Measurements from ENCODE around the gene ZNF43.
A peak's percentile ranks its signal among the peaks of the same experiment; 100 is the strongest.
"Not testable (repeated sequence)": the region's sequence is repeated elsewhere in the genome, so short reads cannot be mapped to it uniquely, and the experiment has no call there.

Gene ZNF43

GRCh38 chr19:21835810-21836444 lies at the start of gene ZNF43:
TSS of gene ZNF43 (minus strand) at chr19:21836182. CDS start at chr19:21836038, 144 bp downstream.
- DNase-seq (ENCODE audit: low read depth): peak; percentile 73

DNA sequence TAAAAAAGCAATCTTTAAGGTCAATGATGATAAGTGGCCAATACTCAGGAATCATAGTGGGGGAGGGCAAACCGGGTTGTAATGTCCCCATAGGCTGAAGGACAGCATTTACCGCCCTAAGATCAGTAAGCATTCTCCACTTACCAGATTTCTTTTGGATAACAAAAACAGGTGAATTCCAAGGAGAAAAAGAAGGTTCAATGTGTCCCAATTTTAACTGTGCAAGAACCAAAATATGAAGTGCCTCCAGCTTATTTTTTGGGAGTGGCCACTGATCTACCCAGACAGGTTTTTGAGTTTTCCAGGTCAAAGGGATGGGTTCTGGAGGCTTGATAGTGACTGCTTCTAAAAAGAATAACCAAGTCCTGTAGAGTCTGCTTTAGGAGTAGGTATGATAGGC lies 49.5 kb upstream of the ZNF43 start:
- not testable (repeated sequence) for DNase-seq (ENCODE audit: low read depth)

GRCh38 chr19:21884786-21885185 lies 48.8 kb upstream of the ZNF43 start:
- not testable (repeated sequence) for DNase-seq (ENCODE audit: low read depth)

DNA sequence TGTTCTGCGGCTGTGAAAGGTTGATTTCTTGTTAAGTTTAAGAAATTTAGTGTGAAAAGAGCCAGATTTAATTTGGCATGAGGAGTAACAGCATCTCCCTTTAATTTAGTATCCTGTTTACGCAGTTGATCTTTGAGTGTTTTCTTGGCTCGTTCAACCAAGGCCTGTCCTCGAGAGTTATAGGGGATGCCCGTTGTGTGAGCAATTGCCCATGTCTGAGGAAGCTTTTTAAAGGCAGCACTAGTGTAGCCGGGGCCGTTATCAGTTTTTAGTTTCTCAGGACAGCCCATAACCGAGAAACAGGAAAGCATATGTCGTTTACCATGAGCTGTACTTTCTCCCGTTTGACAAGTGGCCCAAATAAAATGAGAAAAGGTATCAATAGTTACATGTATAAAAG lies 47.5 kb upstream of the ZNF43 start:
- DNase-seq (ENCODE audit: low read depth): no peak

GRCh38 chr19:21880761-21881160 lies 44.8 kb upstream of the ZNF43 start:
- not testable (repeated sequence) for DNase-seq (ENCODE audit: low read depth)

DNA sequence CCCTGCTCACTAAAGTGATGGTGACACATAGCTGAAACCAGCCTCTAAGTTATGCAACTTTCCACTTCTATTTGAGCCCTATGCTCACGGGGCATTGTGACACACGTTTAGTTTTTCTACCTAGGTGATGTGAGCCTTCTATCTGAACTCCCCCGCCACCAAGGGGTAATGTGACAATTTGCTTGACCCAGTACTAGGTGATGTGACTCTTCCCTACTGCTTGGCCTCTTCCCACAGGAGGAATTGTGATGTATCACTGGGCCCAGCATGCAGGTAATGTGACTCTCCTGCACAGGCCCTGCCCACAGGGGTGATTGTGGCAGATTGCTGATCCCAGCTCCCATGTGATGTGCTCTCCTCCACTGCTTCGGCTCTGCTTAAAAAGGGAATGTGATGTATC lies 42.7 kb upstream of the ZNF43 start:
- no peak for DNase-seq (ENCODE audit: low read depth)

GRCh38 chr19:21877976-21878375 lies 42.0 kb upstream of the ZNF43 start:
- no peak for DNase-seq (ENCODE audit: low read depth)

GRCh38 chr19:21876608-21877007 lies 40.6 kb upstream of the ZNF43 start:
- DNase-seq (ENCODE audit: low read depth): not testable (repeated sequence)

DNA sequence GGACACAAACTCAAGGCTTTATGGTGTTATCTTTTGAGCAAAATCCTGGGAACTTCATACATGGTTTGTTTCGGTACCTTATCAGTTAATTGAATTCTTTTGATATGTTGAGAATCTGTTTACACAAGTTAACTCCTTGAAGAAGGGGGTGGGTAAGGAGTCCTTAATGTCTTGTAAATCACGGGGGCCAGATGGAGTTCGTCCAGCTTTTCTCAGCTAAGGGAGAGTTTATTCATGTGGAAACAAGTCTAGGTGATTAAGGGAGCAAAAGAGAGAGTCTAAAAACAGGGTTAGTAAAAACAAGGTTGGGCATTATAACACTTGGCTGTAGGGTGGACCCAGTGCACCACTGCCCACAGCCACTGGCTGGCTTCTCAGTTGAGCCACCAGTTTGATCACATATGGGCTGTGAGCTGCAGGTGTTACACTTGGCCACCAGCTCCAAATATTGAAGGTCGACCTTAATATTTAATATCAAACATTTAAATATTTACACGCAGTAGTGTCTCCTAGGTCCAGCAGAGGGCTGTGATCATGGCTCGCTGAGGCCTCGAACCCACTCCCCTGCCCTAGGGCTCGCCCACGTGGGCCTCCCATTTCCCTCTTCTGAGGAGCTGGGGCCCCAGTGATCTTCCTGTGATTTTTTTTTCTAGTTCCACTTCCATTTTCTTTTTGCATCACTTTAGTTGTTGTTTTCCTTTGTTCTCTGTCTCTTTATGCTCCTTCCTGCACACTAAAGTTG lies 21.0 kb upstream of the ZNF43 start:
- no peak for DNase-seq (ENCODE audit: low read depth)

GRCh38 chr19:21851596-21852345 lies 15.8 kb upstream of the ZNF43 start:
- DNase-seq (ENCODE audit: low read depth): peak; percentile 65

DNA sequence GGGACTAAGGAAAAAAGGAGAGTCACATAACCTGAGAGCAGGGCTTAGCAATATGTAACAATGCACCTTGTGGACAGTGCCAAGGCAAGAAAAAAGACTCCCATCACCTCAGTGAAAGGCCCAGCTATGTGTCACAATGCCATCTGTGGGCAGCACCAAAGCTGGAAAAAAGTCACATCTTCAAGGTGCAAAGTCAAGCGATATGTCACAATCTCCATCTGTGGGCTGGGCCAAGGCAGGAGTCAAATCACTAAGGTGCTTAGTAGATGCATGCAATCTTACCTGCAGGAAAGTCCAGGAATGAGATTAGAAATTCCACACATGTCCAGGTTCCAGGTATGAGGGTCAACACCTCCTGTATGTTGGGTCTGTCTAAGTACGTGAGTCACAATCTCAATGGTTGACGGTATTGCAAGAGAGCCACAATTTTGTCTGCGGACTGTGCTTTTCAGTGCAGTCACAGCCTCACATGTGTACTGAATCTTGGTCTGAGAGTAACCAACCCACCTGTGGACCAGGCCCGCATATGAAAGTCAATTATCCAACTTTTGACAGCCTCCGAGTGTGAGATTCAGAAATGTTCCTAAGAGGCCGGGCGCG lies 14.8 kb upstream of the ZNF43 start:
- no peak for DNase-seq (ENCODE audit: low read depth)

GRCh38 chr19:21848706-21849105 lies 12.7 kb upstream of the ZNF43 start:
- DNase-seq (ENCODE audit: low read depth): no peak

GRCh38 chr19:21843081-21843480 lies 7.1 kb upstream of the ZNF43 start:
- DNase-seq (ENCODE audit: low read depth): no peak

- no peak for DNase-seq (ENCODE audit: low read depth)
Observed at GRCh38 chr19:21841488-21842097, 5.6 kb upstream of the ZNF43 start.

- no peak for DNase-seq (ENCODE audit: low read depth)
Observed at GRCh38 chr19:21841081-21841480, 5.1 kb upstream of the ZNF43 start.

- DNase-seq (ENCODE audit: low read depth): no peak
Observed at GRCh38 chr19:21839976-21840375, 4.0 kb upstream of the ZNF43 start.

DNA sequence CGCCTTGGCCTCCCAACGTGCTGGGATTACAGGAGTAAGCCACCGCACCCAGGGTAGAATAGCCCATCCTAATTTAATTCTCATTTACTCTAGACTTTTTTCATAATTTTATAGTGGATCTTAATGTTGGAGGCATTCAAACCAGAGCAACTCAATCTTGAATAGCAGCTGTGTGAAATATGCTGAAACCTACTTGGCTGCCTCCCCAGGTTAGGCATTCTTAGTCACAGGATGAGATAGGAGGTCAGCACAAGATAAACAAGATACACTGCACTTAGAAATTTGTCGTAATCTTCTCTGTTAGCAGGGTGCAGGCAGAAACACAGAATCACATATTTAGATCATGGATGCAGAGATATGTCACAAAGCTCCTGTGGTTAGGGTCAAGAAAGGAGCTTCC lies 2.7 kb upstream of the ZNF43 start:
- no peak for DNase-seq (ENCODE audit: low read depth)

DNA sequence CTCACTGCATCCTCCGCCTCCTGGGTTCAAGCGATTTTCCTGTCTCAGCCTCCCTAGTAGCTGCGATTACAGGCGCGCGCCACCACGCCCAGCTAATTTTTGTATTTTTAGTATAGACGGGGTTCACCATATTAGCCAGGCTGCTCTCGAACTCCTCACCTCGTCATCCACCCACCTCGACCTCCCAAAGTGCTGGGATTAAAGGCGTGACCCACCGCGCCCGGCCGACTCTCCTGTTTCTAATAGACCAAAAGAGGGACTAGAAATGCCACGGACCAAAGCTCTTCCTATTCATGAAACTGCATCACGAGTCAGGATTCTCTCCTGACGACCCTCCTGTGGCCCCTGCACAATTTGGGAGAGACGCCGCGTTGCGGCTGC lies 563 bp downstream of the ZNF43 start:
- no peak for DNase-seq (ENCODE audit: low read depth)

DNA sequence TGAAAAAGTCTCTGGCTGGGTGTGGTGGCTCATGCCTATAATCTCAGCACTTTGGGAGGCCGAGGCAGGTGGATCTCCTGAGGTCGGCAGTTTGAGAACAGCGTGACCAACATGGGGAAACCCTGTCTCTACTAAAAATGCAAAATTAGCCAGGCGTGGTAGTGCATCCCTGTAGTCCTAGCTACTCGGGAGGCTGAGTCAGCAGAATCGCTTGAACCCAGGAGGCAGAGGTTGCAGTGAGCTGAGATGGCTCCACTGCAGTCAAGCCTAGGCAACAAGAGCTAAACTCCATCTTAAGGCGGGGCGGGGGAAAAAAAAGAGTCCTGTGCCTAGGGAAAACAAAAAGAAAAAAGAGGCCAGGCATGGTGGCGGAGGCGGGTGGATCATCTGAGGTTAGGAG lies 2.2 kb downstream of the ZNF43 start:
- DNase-seq (ENCODE audit: low read depth): no peak

DNA sequence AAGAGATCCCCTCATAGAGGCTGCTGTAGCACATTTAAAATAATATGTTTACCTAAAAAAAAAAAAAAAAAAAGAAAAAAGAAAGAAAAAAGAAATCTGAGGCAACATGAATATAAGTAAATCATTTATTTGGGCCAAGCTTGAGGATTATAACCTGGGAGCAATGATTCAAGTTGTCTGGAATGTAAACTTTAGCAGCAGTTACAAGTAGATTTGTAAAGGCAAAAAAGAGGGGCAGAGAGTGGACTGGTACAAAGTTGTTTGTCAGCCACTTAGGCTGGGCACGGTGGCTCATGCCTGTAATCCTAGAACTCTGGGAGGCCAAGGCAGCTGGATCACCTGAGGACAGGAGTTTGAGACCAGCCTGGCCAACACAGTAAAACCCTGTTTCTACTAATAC lies 11.3 kb downstream of the ZNF43 start:
- no peak for DNase-seq (ENCODE audit: low read depth)

GRCh38 chr19:21823224-21823623 lies 12.8 kb downstream of the ZNF43 start:
- DNase-seq (ENCODE audit: low read depth): no peak

- no peak for DNase-seq (ENCODE audit: low read depth)
Observed at GRCh38 chr19:21812448-21812847, 23.5 kb downstream of the ZNF43 start.
